ENCODE results near the gene HOXD9.
A peak's percentile ranks its signal among the peaks of the same experiment; 100 is the strongest.

HOXD9 gene

GRCh38 chr2:176157499-176158185 is 35.1 kb downstream of the HOXD9 start:
- peak; percentile 59 for DNase-seq

GRCh38 chr2:176158186-176158591 is 35.7 kb downstream of the HOXD9 start:
- DNase-seq, result peak; percentile 44

GRCh38 chr2:176158855-176159662 is 36.5 kb downstream of the HOXD9 start:
- DNase-seq, result no peak

- DNase-seq, result no peak
Observed at GRCh38 chr2:176159663-176160250, 37.2 kb downstream of the HOXD9 start.

- DNase-seq, result no peak
Observed at GRCh38 chr2:176160251-176160985, 37.9 kb downstream of the HOXD9 start.

GRCh38 chr2:176160986-176161824 is 38.7 kb downstream of the HOXD9 start:
- DNase-seq, result no peak

- DNase-seq, result no peak
Observed at GRCh38 chr2:176161825-176162626, 39.5 kb downstream of the HOXD9 start.

GRCh38 chr2:176162911-176163671 is 40.6 kb downstream of the HOXD9 start:
- no peak for DNase-seq

GRCh38 chr2:176163672-176164056 is 41.1 kb downstream of the HOXD9 start:
- DNase-seq, result no peak

GRCh38 chr2:176164201-176164600 is 41.7 kb downstream of the HOXD9 start:
- DNase-seq, result no peak

GRCh38 chr2:176164611-176165369 is 42.3 kb downstream of the HOXD9 start:
- DNase-seq, result no peak

GRCh38 chr2:176165370-176166050 is 43.0 kb downstream of the HOXD9 start:
- DNase-seq, result no peak

GRCh38 chr2:176166272-176166671 is 43.8 kb downstream of the HOXD9 start:
- DNase-seq, result no peak

GRCh38 chr2:176167398-176167797 is 44.9 kb downstream of the HOXD9 start:
- DNase-seq, result no peak

- no peak for DNase-seq
Observed at GRCh38 chr2:176169181-176169580, 46.7 kb downstream of the HOXD9 start.

GRCh38 chr2:176169711-176170110 is 47.2 kb downstream of the HOXD9 start:
- DNase-seq, result no peak

GRCh38 chr2:176170602-176171305 is 48.2 kb downstream of the HOXD9 start:
- no peak for DNase-seq

GRCh38 chr2:176171351-176172006 is 49.0 kb downstream of the HOXD9 start:
- DNase-seq, result no peak
